Skin epidermis (tissue), 12 donors: ENCODE results near the gene ADCY2.
A peak's percentile ranks its signal among the peaks of the same experiment; 100 is the strongest.
"Not testable (repeated sequence)": the region's sequence is repeated elsewhere in the genome, so short reads cannot be mapped to it uniquely, and the experiment has no call there.

ENCODE experiments used
- H3K27ac ChIP-seq, 21 experiments: fragments of 200-600 bp; sonication (generic) in 11 of 21; one replicate each; pipeline ENCODE4 v1.5.0; 2020; ENCODE audit warnings: mild to moderate bottlenecking in 3 of 21, inconsistent platforms in 2 of 21, moderate library complexity in 2 of 21
- H3K4me3 ChIP-seq, 7 experiments: fragments of 200-600 bp; sonication (generic) in 2 of 7; one replicate each; pipeline ENCODE4 v1.5.0; 2020; ENCODE audit warnings: inconsistent platforms in 2 of 7, mild to moderate bottlenecking in 2 of 7, moderate library complexity in 1 of 7

Gene ADCY2

GRCh38 chr5:7394889-7395431 lies 978 bp upstream of the ADCY2 start:
- Histone ChIP-seq H3K27ac (peak overlapping the region in 2 of 21 experiments; percentile 47 to 61), H3K4me3 (peak overlapping the region in 1 of 7 experiments; percentile 38)

DNA sequence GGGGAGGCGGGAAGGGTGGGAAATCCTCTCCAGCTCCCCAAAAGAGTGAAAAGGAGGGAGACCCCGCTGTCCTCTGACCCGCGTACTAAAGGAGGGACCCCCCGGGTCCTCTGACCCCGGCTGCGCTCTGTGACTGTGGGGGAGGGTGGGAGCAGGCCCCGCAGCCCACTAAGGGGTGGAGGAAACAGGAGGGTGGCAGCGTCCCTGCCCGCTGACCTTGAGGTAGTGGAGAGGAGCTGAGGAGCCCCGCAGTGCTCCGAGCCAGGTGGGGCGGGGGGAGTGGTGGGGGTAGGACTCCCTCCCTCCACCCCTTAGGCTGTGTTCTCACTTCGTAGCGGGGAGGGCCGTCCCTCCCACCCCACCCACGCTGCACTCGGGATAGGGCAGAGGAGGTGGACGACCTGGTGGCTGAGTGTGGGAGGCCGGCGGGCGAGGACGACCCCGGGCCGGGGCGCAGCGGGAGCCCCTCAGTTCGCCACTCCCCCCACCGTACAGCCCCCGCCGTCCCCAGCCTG lies 449 bp upstream of the ADCY2 start:
- H3K27ac ChIP-seq, result peak overlapping the region in 5 of 21 experiments; percentile 5 to 61 (median 47)
- peak overlapping the region in 3 of 7 experiments; percentile 29 to 38 (median 31) for H3K4me3 ChIP-seq

DNA sequence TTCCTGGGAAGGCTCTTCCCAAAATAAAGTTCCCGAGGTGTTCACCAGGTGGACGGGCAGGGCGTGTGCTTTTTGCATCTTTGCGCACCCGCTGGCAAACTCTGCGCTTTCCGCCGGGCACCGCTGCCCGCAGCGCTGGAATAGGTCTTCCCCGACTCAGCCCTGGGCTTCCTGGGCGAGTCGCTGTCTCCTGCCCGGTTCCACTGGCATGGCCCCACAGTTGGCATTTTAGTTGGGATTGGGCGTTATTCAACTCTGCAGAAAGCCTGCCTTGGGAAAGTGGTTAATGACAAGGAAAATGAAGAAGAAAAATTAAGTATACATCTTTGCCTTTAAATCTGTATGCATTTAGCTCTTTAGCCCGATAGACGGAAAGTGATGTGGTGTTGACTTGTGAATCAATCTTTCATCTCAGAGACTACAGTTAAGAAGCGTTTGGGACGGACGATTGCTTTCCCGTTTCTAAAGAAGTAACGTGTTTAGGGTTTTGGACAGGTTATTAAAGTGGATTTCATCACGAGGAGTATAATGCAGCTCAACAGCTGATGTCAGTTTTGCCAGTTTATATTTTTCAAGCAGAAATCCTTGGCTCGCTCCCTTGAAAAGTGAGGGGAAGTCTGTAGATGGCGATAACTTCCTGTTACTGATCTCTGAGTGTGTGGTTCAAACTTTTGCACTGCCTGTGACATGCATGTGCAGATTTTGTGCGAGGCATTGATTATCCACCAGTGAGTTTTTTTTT lies 946 bp downstream of the ADCY2 start:
- H3K27ac ChIP-seq, result peak overlapping the region in 8 of 21 experiments; percentile 2 to 85 (median 70)

DNA sequence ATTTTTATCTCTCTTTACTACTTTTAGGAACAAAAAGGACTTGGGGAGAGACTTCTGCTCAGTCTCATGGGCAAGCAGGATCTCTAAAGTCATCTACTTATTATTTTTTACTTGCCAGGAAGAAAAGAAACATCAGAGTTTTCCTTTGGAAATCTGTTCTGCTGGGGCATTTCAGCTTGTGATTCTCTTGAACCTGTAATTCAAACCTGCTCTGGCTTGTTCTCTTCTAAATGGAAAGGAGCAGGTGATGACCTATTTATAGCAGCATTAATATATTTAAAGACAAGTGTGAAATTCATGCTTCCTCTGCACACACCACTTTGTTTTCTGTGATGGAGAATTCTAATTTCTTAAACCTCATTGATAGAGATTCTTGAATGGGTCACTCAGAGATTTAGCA lies 2.0 kb downstream of the ADCY2 start:
- Histone ChIP-seq H3K27ac (no peak overlapping the region), H3K4me3 (no peak overlapping the region)

More for the DNA sequence above, 946 bp downstream of the ADCY2 start:
- H3K4me3 ChIP-seq, result peak overlapping the region in 6 of 7 experiments; percentile 5 to 59 (median 36)

DNA sequence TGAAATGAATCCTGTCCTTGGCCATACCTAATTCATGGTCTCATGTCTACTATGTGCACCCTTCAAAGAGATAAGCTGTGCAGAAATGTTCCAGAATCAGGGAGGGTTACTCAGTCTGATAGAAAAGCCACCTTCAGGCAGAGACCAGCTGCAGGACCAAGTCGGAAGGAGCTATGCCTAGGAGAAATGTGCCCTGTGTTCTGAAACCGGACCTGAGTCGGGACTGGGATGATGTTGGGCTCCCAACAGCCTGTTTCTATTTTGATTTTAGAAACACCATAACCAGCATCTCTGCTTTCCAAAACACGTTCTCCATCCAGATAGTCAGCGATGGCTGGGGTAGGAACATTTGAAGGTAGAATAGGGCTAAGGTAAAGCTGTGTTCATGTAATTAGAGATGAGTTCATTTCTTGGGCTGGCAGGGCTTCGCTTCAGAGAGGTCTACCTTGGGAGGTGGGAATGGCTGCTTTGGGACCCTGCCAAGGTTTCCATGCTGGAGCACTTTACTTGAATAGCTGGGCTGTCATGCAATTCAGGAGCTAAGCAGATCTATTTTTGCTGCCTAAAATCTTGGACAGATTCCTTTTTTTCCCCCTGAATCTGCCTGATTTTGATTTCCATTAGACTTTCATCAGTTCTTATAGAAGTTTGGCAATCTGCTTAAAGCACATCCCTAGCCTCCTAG lies 2.8 kb downstream of the ADCY2 start:
- H3K4me3 ChIP-seq, result no peak overlapping the region
- H3K27ac ChIP-seq, result no peak overlapping the region

DNA sequence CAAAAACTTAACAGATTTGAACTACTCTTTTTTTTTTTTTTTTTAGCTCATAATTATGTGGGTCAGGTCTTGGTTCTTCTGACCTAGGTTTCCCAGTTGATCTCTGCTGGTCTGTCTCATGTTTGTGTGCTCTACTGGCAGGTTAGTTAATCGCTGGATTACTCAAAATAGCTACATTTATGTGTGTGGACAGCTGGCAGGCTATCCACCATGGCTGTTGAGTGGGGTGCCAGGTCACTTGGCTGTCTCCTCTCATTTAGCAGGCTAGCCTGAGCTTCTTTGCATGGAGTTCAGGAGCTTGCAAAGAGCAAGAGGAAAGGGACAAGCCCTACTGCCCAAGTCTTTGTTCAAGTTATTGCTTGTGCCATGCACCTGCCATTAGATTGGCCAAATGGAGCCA lies 9.3 kb downstream of the ADCY2 start:
- Histone ChIP-seq H3K27ac (no peak overlapping the region), H3K4me3 (no peak overlapping the region)

GRCh38 chr5:7410936-7411511 lies 15.1 kb downstream of the ADCY2 start:
- Histone ChIP-seq H3K4me3 (no peak overlapping the region), H3K27ac (no peak overlapping the region)

DNA sequence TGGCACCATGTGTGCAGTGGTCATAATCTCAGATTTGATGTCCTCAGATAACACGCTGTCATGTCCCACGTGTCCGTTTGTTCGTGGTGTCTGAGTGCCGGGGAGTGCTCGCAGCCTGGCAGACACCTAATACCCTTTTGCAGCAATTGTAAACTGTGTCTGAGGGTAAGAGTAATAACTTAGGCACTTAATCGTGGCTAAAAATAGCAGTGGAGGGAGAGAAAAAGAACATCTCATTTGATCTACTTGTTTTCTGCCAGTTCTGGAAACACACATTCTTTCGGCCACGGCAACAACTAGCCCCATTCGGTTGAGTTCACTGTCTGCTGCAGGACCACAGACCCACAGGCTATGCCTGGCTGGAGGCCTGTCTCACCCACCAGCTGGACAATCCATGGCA lies 16.5 kb downstream of the ADCY2 start:
- no peak overlapping the region for H3K27ac ChIP-seq

GRCh38 chr5:7415123-7415522 lies 19.2 kb downstream of the ADCY2 start:
- Histone ChIP-seq H3K27ac (no peak overlapping the region), H3K4me3 (no peak overlapping the region)

More for the DNA sequence above, 16.5 kb downstream of the ADCY2 start:
- H3K4me3 ChIP-seq, result no peak overlapping the region

- no peak overlapping the region for H3K4me3 ChIP-seq
- no peak overlapping the region for H3K27ac ChIP-seq
These were observed 19.9 kb downstream of the ADCY2 start for GRCh38 chr5:7415587-7416535.

- H3K4me3 ChIP-seq, result no peak overlapping the region
- no peak overlapping the region for H3K27ac ChIP-seq
These were observed 22.3 kb downstream of the ADCY2 start for GRCh38 chr5:7418276-7418675.

DNA sequence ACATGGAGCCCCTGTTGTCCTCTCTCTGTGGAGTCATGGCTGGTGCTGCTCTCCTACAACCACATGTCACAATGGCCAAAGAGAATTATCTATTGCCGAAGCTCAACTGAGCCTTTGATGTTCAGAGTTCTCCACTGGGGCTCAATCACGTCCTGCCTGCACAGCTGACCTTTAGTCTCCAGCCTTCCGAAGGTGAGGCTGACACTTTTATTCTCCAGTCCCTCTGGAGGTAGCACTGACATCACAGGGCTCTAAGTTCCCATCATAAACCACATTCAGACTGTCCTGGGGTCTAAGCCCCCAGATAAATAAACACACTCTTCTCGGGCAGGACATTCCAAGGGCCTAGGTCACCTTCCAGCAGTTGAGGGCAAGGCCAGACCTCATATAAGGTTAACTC lies 23.4 kb downstream of the ADCY2 start:
- Histone ChIP-seq H3K4me3 (no peak overlapping the region), H3K27ac (no peak overlapping the region)

DNA sequence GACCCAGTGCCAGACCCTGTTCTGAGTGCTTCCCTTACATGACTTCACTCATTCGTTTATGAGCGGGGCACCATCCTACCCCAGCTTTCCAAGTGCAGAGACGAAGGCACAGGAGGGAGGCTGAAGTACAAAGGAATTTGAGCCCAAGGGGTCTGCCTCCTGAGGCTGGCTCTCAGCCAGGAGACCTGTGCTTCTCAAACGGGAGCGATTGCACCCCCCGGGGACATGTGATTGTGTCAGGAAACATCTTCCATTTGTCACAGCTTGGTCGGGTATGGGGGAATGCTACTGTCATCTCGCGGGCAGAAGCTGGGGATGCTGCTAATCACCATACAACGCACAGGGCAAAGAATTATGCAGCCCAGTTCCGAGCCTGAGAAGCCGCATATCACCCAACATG lies 23.9 kb downstream of the ADCY2 start:
- Histone ChIP-seq H3K4me3 (no peak overlapping the region), H3K27ac (no peak overlapping the region)

GRCh38 chr5:7420510-7421280 lies 24.8 kb downstream of the ADCY2 start:
- H3K27ac ChIP-seq, result peak overlapping the region in 1 of 21 experiments; percentile 11
- no peak overlapping the region for H3K4me3 ChIP-seq

- Histone ChIP-seq H3K27ac (peak overlapping the region in 1 of 21 experiments; percentile 4), H3K4me3 (no peak overlapping the region)
These were observed 26.6 kb downstream of the ADCY2 start for GRCh38 chr5:7422316-7423106.

DNA sequence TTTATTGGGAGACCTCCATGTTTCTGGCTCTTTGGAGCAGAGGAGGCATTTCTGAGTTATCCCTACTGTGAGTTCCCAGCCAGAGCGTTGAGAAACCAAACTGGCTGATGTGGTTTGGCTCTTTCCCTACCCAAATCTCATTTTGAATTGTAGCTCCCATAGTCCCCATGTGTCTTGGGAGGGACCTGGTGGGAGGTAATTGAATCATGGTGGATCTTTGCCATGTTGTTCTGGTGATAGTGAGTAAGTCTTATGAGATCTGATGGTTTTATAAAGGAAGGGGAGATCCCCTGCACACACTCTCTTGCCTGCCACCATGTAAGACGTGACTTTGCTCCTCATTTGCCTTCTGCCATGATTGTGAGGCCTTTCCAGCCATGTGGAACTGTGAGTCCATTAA lies 27.3 kb downstream of the ADCY2 start:
- H3K27ac ChIP-seq, result peak overlapping the region in 1 of 21 experiments; percentile 4
- H3K4me3 ChIP-seq, result not testable (repeated sequence)

DNA sequence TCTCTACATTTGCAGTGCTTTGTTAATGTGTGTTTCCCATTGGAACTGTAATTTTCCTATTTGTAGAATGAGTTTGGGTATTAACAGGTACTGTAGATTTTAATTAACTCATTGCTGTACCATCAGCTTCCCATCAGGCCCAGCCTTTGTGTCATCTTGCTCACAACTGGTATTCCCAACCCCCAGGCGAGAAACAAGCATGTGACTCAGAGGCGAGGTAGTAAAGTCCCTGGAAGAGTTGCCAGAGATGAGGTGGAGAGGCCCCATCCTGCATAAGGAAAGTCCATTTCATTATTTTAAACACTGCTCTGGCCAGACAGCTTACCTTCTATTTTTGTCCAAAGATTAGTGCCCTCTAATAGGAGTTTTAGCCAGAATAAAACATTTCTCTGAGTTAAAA lies 29.9 kb downstream of the ADCY2 start:
- Histone ChIP-seq H3K4me3 (no peak overlapping the region), H3K27ac (no peak overlapping the region)

DNA sequence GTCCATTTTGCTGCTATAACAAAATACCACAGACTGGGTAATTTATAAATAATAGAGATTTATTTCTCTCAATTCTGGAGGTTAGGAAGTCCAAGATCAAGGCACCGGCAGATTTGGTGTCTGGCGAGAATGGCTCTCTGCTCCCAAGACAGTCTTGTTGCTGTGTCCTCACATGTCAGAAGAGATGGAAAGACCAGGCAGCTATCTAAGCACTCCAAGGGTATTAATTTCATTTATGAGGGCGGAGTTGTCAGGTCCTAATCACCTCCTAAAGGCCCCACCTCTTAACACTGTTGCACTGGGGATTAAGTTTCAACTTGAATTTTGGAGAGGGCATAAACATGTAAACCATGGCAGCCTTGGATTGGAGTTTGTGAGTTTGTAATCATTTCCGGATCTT lies 30.3 kb downstream of the ADCY2 start:
- Histone ChIP-seq H3K4me3 (no peak overlapping the region), H3K27ac (no peak overlapping the region)
